SK-N-SH (cell line): Measurements from ENCODE around the gene CHCHD6. TPM values are rescaled to one million over a fixed set of nuclear protein-coding genes. Genes with fewer than 3 reads are reported as not detected.

ENCODE experiments used
- ELF1 ChIP-seq: IDR thresholded peaks from 2 replicates; pipeline ENCODE4 v1.4.0; 2012
- EP300 ChIP-seq, 2 experiments: IDR thresholded peaks; 2 replicates each; pipeline versions ENCODE4 v1.4.0 to v1.6.1; 2012; ENCODE audit warnings: borderline replicate concordance in 1 of 2, low read depth in 1 of 2, low read length in 1 of 2
- EZH2phosphoT487 ChIP-seq: fragments of 200-600 bp; sonication (generic); IDR thresholded peaks from 2 replicates; pipeline ENCODE4 v1.6.1; 2017; ENCODE audit warnings: low read depth, mixed run types, mild to moderate bottlenecking, antibody characterized with exemption, moderate library complexity, borderline replicate concordance
- FOSL2 ChIP-seq: IDR thresholded peaks from 2 replicates; pipeline ENCODE4 v1.4.0; 2012; ENCODE audit warnings: low read depth, mild to moderate bottlenecking, moderate library complexity, borderline replicate concordance
- FOXJ3 ChIP-seq: sonication (generic); formaldehyde crosslinking; IDR thresholded peaks from 2 replicates; pipeline ENCODE4 v1.5.1; 2020; ENCODE audit warnings: mild to moderate bottlenecking, missing genetic modification reagents
- GABPA ChIP-seq: IDR thresholded peaks from 2 replicates; pipeline ENCODE4 v1.4.0; 2012; ENCODE audit warnings: low read depth, mild to moderate bottlenecking
- MXI1 ChIP-seq: IDR thresholded peaks from 2 replicates; pipeline ENCODE4 v1.6.1; 2012; ENCODE audit warnings: mild to moderate bottlenecking, low read depth, low read length, improper control_type of control experiment
- NFIC ChIP-seq: IDR thresholded peaks from 2 replicates; pipeline ENCODE4 v1.4.0; 2012; ENCODE audit warnings: borderline replicate concordance
- NRF1 ChIP-seq: IDR thresholded peaks from 2 replicates; pipeline ENCODE4 v1.6.1; 2012; ENCODE audit warnings: low read depth, mild to moderate bottlenecking, low read length
- POLR2AphosphoS5 ChIP-seq: IDR thresholded peaks from 2 replicates; pipeline ENCODE4 v1.6.1; 2012; ENCODE audit warnings: low read depth, low read length
- RAD21 ChIP-seq: IDR thresholded peaks from 2 replicates; pipeline ENCODE4 v1.6.1; 2012; ENCODE audit warnings: mild to moderate bottlenecking, low read length
- RXRA ChIP-seq: IDR thresholded peaks from 2 replicates; pipeline ENCODE4 v1.4.0; 2012; ENCODE audit warnings: low read depth, mild to moderate bottlenecking, borderline replicate concordance
- SMC3 ChIP-seq: IDR thresholded peaks from 2 replicates; pipeline ENCODE4 v1.6.1; 2012; ENCODE audit warnings: low read depth, low read length, improper control_type of control experiment
- TAF1 ChIP-seq: IDR thresholded peaks from 2 replicates; pipeline ENCODE4 v1.6.1; 2012; ENCODE audit warnings: low read depth, mild to moderate bottlenecking, low read length, moderate library complexity, borderline replicate concordance
- polyA plus RNA-seq, 3 experiments: library from polyadenylated mRNA; depleted of rRNA; stranded (reverse); fragments of >200 nt; gene quantifications; 2 replicates each; pipeline ENCODE4 v1.2.3, GENCODE V29; 2012
- TF ChIP-seq, protein P1 (sequence below): IDR thresholded peaks from 2 replicates; pipeline ENCODE4 v1.6.1; 2012; ENCODE audit warnings: mild to moderate bottlenecking, low read depth, low read length, moderate library complexity
- TF ChIP-seq, protein P2 (sequence below): fragments of 150-350 bp; IDR thresholded peaks from 2 replicates; pipeline ENCODE4 v1.6.1; 2016; ENCODE audit warnings: mild to moderate bottlenecking, low read depth, low read length
- TF ChIP-seq, protein P3 (sequence below): IDR thresholded peaks from 2 replicates; pipeline ENCODE4 v1.4.0; 2012; ENCODE audit warnings: low read depth, borderline replicate concordance
- TF ChIP-seq, protein P4 (sequence below): IDR thresholded peaks from 2 replicates; pipeline ENCODE4 v1.4.0; 2012; ENCODE audit warnings: low read depth

The CHCHD6 gene
- polyA plus RNA-seq, 1 of the 3 experiments (the other 2 are of a cell fraction): 42.5 TPM

DNA sequence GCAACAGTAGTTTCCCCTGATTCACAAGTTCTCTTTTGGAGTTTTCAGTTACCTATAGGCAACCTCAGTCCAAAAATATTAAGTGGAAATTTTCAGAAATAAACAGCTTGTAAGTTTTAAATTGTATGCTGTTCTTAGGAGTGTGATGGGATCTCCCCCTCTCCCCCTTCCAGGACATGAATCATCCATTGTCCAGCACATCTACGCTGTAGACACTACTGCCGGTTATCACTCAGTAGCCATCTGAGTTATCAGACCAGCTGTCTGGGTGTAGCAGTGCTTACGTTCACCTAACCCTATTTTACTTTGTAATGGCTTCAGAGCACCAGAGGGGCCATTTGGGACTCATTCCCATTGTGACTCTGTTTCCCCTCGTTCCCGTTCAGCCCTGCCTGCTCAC lies 182.2 kb downstream of the CHCHD6 start (continued):
- TF ChIP-seq, protein P1, sequence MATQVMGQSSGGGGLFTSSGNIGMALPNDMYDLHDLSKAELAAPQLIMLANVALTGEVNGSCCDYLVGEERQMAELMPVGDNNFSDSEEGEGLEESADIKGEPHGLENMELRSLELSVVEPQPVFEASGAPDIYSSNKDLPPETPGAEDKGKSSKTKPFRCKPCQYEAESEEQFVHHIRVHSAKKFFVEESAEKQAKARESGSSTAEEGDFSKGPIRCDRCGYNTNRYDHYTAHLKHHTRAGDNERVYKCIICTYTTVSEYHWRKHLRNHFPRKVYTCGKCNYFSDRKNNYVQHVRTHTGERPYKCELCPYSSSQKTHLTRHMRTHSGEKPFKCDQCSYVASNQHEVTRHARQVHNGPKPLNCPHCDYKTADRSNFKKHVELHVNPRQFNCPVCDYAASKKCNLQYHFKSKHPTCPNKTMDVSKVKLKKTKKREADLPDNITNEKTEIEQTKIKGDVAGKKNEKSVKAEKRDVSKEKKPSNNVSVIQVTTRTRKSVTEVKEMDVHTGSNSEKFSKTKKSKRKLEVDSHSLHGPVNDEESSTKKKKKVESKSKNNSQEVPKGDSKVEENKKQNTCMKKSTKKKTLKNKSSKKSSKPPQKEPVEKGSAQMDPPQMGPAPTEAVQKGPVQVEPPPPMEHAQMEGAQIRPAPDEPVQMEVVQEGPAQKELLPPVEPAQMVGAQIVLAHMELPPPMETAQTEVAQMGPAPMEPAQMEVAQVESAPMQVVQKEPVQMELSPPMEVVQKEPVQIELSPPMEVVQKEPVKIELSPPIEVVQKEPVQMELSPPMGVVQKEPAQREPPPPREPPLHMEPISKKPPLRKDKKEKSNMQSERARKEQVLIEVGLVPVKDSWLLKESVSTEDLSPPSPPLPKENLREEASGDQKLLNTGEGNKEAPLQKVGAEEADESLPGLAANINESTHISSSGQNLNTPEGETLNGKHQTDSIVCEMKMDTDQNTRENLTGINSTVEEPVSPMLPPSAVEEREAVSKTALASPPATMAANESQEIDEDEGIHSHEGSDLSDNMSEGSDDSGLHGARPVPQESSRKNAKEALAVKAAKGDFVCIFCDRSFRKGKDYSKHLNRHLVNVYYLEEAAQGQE: no peak
- peak; percentile 74; the same call in 1 of the 2 replicates for TF ChIP-seq FOSL2
- TF ChIP-seq FOXJ3: no peak
- TF ChIP-seq RAD21: no peak
- TF ChIP-seq GABPA: no peak
- TF ChIP-seq MXI1: no peak
- no peak for TF ChIP-seq NRF1
- TF ChIP-seq ELF1: no peak
- TF ChIP-seq NFIC: no peak
- TF ChIP-seq, protein P2, sequence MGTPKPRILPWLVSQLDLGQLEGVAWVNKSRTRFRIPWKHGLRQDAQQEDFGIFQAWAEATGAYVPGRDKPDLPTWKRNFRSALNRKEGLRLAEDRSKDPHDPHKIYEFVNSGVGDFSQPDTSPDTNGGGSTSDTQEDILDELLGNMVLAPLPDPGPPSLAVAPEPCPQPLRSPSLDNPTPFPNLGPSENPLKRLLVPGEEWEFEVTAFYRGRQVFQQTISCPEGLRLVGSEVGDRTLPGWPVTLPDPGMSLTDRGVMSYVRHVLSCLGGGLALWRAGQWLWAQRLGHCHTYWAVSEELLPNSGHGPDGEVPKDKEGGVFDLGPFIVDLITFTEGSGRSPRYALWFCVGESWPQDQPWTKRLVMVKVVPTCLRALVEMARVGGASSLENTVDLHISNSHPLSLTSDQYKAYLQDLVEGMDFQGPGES: no peak
- 0 out of 4 replicates have a peak, but pooled peaks of 1 of the 2 experiments have one; percentile 9 for TF ChIP-seq EP300 (IDR thresholded peaks at IDR 0.05; ENCODE audit: borderline replicate concordance in 1 of 2, low read depth in 1 of 2, low read length in 1 of 2)
- TF ChIP-seq EZH2phosphoT487: no peak
- TF ChIP-seq POLR2AphosphoS5: no peak
- TF ChIP-seq, protein P3, sequence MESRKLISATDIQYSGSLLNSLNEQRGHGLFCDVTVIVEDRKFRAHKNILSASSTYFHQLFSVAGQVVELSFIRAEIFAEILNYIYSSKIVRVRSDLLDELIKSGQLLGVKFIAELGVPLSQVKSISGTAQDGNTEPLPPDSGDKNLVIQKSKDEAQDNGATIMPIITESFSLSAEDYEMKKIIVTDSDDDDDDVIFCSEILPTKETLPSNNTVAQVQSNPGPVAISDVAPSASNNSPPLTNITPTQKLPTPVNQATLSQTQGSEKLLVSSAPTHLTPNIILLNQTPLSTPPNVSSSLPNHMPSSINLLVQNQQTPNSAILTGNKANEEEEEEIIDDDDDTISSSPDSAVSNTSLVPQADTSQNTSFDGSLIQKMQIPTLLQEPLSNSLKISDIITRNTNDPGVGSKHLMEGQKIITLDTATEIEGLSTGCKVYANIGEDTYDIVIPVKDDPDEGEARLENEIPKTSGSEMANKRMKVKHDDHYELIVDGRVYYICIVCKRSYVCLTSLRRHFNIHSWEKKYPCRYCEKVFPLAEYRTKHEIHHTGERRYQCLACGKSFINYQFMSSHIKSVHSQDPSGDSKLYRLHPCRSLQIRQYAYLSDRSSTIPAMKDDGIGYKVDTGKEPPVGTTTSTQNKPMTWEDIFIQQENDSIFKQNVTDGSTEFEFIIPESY: no peak
- TF ChIP-seq SMC3: no peak
- TF ChIP-seq RXRA: no peak
- TF ChIP-seq, protein P4, sequence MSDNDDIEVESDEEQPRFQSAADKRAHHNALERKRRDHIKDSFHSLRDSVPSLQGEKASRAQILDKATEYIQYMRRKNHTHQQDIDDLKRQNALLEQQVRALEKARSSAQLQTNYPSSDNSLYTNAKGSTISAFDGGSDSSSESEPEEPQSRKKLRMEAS: no peak
- no peak for TF ChIP-seq TAF1
